Astrocyte (in vitro differentiated cells and primary cell): Measurements from ENCODE around the gene MAGI1. TPM values are rescaled to one million over a fixed set of nuclear protein-coding genes. Genes with fewer than 3 reads are reported as not detected.

Source experiments
- DNase-seq: peaks from one replicate; pipeline ENCODE4 v3.0.0-alpha.2; 2010; ENCODE audit warnings: low read depth
- FAIRE-seq: peaks from 2 replicates; lab custom pipeline; 2011; peaks lifted over from hg19 to GRCh38; lab: Jason Lieb, UNC
- H2AFZ ChIP-seq: 2 replicates; pipeline ENCODE4 v1.6.0; 2012; ENCODE audit warnings: low read depth, low read length, inconsistent platforms
- H3K27ac ChIP-seq: 2 replicates; pipeline ENCODE4 v1.5.1; 2011; ENCODE audit warnings: low read depth, low read length, inconsistent platforms
- H3K27me3 ChIP-seq: 2 replicates; pipeline ENCODE4 v1.6.0; 2011; ENCODE audit warnings: low read length, inconsistent platforms; ENCODE audit not compliant: insufficient read depth
- H3K36me3 ChIP-seq: 2 replicates; pipeline ENCODE4 v1.5.1; 2011; ENCODE audit warnings: low read length, inconsistent platforms; ENCODE audit not compliant: insufficient read depth
- H3K4me1 ChIP-seq: 2 replicates; pipeline ENCODE4 v1.5.1; 2011; ENCODE audit warnings: low read length, inconsistent platforms; ENCODE audit not compliant: insufficient read depth
- H3K4me2 ChIP-seq: 2 replicates; pipeline ENCODE4 v1.6.0; 2012; ENCODE audit warnings: low read length, inconsistent platforms
- H3K4me3 ChIP-seq: 2 replicates; pipeline ENCODE4 v1.5.1; 2011; ENCODE audit warnings: low read depth, mild to moderate bottlenecking, low read length, inconsistent platforms; ENCODE audit not compliant: insufficient read depth
- H3K79me2 ChIP-seq: 2 replicates; pipeline ENCODE4 v1.6.0; 2012; ENCODE audit warnings: mild to moderate bottlenecking, low read length, inconsistent platforms; ENCODE audit not compliant: insufficient read depth
- H3K9ac ChIP-seq: 2 replicates; pipeline ENCODE4 v1.6.0; 2012; ENCODE audit warnings: mild to moderate bottlenecking, low read length, inconsistent platforms
- H3K9me3 ChIP-seq: 2 replicates; pipeline ENCODE4 v1.5.1; 2012; ENCODE audit warnings: low read depth, mild to moderate bottlenecking, low read length, inconsistent platforms; ENCODE audit not compliant: insufficient read depth
- H4K20me1 ChIP-seq: 2 replicates; pipeline ENCODE4 v1.6.0; 2012; ENCODE audit warnings: low read length, inconsistent platforms; ENCODE audit not compliant: insufficient read depth
- H3K27ac Mint-ChIP-seq: one replicate; pipeline ENCODE4 v1.8.0; 2021; ENCODE audit warnings: mild to moderate bottlenecking, mixed read lengths; ENCODE audit not compliant: unreplicated experiment
- H3K27me3 Mint-ChIP-seq: one replicate; pipeline ENCODE4 v1.8.0; 2021; ENCODE audit warnings: low read depth, mixed read lengths; ENCODE audit not compliant: unreplicated experiment
- H3K36me3 Mint-ChIP-seq: one replicate; pipeline ENCODE4 v1.8.0; 2021; ENCODE audit warnings: low read depth, mixed read lengths; ENCODE audit not compliant: unreplicated experiment
- H3K4me1 Mint-ChIP-seq: one replicate; pipeline ENCODE4 v1.8.0; 2021; ENCODE audit warnings: low read depth, mixed read lengths; ENCODE audit not compliant: unreplicated experiment
- H3K4me3 Mint-ChIP-seq: one replicate; pipeline ENCODE4 v1.8.0; 2021; ENCODE audit warnings: mild to moderate bottlenecking, moderate library complexity, mixed read lengths; ENCODE audit not compliant: unreplicated experiment
- H3K9me3 Mint-ChIP-seq: one replicate; pipeline ENCODE4 v1.8.0; 2021; ENCODE audit warnings: mild to moderate bottlenecking, mixed read lengths; ENCODE audit not compliant: unreplicated experiment
- EZH2 ChIP-seq: IDR thresholded peaks from 2 replicates; pipeline ENCODE4 v1.6.1; 2012; ENCODE audit warnings: mild to moderate bottlenecking, low read length, inconsistent platforms; ENCODE audit not compliant: insufficient read depth
- total RNA-seq: library from RNA; stranded (reverse); gene quantifications from 2 replicates; pipeline ENCODE4 v1.2.1, GENCODE V29; 2021
- TF ChIP-seq, protein P1 (sequence below): IDR thresholded peaks from 2 replicates; pipeline ENCODE4 v1.5.1; 2011; ENCODE audit warnings: low read depth, mild to moderate bottlenecking, inconsistent platforms, low read length, moderate library complexity; ENCODE audit not compliant: insufficient read depth

MAGI1 gene
- total RNA-seq, 1 donor from 2014 or later, result 31.8 TPM

DNA sequence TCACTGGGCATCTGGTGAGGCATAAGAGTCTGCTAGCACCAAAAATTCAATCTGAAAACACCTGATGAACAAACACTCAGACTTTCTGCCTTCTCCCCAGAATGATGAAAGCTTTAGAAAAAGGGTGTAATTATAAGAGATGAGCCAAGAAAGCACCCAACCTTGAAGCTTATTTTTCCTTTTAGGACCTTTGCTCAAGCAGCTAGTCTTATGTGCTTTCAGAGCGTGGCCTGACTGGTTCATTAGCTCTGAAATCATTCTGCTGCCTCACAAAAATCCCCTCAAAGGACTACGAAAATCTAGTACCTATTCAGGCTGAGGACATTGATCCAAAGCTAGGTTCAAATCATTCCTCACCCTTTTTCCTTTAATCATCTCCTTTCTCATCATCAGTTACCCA is 662.3 kb downstream of the MAGI1 start:
- Mint-ChIP-seq H3K36me3 (peaks cover 36% of the 10 kb centered on the region), H3K27me3 (no peaks in the 10 kb centered on the region), H3K4me1 (no peaks in the 10 kb centered on the region), H3K27ac (no peak overlapping the region), H3K4me3 (no peak overlapping the region), H3K9me3 (peaks cover 9% of the 10 kb centered on the region)
- H3K27ac ChIP-seq, result no peak overlapping the region
- H3K4me3 ChIP-seq, result no peak overlapping the region
- DNase-seq (no peak), FAIRE-seq (no peak)
- H3K9ac ChIP-seq, result no peak overlapping the region
- no peak overlapping the region for H3K4me2 ChIP-seq
- H3K36me3 ChIP-seq, result no peaks in the 10 kb centered on the region
- no peaks in the 10 kb centered on the region for H3K9me3 ChIP-seq
- no peak overlapping the region for H2AFZ ChIP-seq
- H3K79me2 ChIP-seq, result no peaks in the 10 kb centered on the region
- H3K4me1 ChIP-seq, result no peaks in the 10 kb centered on the region
- TF ChIP-seq, protein P1, sequence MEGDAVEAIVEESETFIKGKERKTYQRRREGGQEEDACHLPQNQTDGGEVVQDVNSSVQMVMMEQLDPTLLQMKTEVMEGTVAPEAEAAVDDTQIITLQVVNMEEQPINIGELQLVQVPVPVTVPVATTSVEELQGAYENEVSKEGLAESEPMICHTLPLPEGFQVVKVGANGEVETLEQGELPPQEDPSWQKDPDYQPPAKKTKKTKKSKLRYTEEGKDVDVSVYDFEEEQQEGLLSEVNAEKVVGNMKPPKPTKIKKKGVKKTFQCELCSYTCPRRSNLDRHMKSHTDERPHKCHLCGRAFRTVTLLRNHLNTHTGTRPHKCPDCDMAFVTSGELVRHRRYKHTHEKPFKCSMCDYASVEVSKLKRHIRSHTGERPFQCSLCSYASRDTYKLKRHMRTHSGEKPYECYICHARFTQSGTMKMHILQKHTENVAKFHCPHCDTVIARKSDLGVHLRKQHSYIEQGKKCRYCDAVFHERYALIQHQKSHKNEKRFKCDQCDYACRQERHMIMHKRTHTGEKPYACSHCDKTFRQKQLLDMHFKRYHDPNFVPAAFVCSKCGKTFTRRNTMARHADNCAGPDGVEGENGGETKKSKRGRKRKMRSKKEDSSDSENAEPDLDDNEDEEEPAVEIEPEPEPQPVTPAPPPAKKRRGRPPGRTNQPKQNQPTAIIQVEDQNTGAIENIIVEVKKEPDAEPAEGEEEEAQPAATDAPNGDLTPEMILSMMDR, result no peak
- no peak for TF ChIP-seq EZH2
- H3K27me3 ChIP-seq, result no peaks in the 10 kb centered on the region
- no peaks in the 10 kb centered on the region for H4K20me1 ChIP-seq

DNA sequence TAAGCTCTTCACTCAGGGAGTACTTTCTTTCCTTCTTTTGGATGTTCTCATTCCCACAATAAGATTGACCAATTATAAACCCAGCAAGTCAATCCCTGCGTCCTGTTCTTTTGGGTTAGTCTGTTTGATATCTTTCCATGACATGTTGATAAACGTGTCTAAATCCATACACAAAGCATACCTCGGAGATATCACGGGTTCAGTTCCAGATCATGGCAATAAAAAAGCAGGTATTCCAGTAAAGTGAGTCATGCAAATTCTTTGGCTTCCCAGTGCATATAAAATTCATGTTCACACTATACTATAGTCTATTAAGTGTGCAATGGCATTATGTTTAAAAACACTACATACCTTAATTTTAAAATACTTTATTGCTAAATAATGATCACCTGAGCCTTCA is 667.7 kb downstream of the MAGI1 start:
- H3K9me3 ChIP-seq, result no peaks in the 10 kb centered on the region
- TF ChIP-seq, protein P1, result no peak
- TF ChIP-seq EZH2, result no peak
- H3K36me3 ChIP-seq, result no peaks in the 10 kb centered on the region
- DNase-seq, result no peak
- H3K27me3 Mint-ChIP-seq, result no peaks in the 10 kb centered on the region
- no peak overlapping the region for H3K9ac ChIP-seq
- peaks cover 10% of the 10 kb centered on the region for H3K9me3 Mint-ChIP-seq
- no peaks in the 10 kb centered on the region for H3K4me1 Mint-ChIP-seq
- H3K4me3 ChIP-seq, result no peak overlapping the region
- H3K4me1 ChIP-seq, result no peaks in the 10 kb centered on the region
- no peak overlapping the region for H3K4me2 ChIP-seq
- H3K27ac Mint-ChIP-seq, result no peak overlapping the region
- no peak overlapping the region for H3K4me3 Mint-ChIP-seq
- no peaks in the 10 kb centered on the region for H3K79me2 ChIP-seq
- no peaks in the 10 kb centered on the region for H3K27me3 ChIP-seq
- peaks cover 28% of the 10 kb centered on the region for H3K36me3 Mint-ChIP-seq
- no peak for FAIRE-seq
- no peaks in the 10 kb centered on the region for H4K20me1 ChIP-seq
- H3K27ac ChIP-seq, result no peak overlapping the region
- H2AFZ ChIP-seq, result no peak overlapping the region

DNA sequence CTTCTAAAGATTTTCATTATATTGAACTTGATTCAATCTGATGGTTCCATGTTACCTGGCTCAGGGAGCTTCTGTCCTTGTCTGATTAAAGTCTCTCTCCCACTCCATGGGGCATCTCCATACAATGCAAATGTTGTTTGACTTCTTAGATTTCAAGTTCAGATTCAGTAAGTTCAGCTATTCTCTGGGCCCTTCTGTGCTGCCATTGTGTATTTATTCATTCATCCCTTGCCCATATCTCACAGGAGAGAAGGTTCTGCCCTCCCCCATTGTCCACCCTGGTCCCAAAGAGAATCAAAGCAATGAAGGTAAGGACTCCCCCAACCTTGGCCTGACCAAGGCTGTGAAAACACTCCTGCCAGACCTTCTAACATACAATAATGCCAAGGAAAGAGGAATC is 669.9 kb downstream of the MAGI1 start:
- Histone ChIP-seq H3K27ac (no peak overlapping the region), H2AFZ (no peak overlapping the region), H3K4me1 (no peaks in the 10 kb centered on the region), H3K27me3 (no peaks in the 10 kb centered on the region), H4K20me1 (no peaks in the 10 kb centered on the region), H3K4me2 (no peak overlapping the region), H3K9ac (no peak overlapping the region), H3K79me2 (no peaks in the 10 kb centered on the region), H3K36me3 (no peaks in the 10 kb centered on the region), H3K4me3 (no peak overlapping the region), H3K9me3 (no peaks in the 10 kb centered on the region)
- Mint-ChIP-seq H3K36me3 (peaks cover 23% of the 10 kb centered on the region), H3K27me3 (no peaks in the 10 kb centered on the region), H3K4me1 (no peaks in the 10 kb centered on the region), H3K27ac (no peak overlapping the region), H3K9me3 (peaks cover 10% of the 10 kb centered on the region), H3K4me3 (no peak overlapping the region)
- DNase-seq (no peak), FAIRE-seq (no peak)
- TF ChIP-seq EZH2, result no peak
- TF ChIP-seq, protein P1, result no peak
